GM15510 (cell line): ENCODE data around the gene RPS3.

Experiments
- POLR2A ChIP-seq: IDR thresholded peaks from 3 replicates; pipeline ENCODE4 v1.6.1; 2011; ENCODE audit warnings: borderline replicate concordance; ENCODE audit not compliant: insufficient read length; ENCODE audit errors: extremely low read depth

The RPS3 gene

DNA sequence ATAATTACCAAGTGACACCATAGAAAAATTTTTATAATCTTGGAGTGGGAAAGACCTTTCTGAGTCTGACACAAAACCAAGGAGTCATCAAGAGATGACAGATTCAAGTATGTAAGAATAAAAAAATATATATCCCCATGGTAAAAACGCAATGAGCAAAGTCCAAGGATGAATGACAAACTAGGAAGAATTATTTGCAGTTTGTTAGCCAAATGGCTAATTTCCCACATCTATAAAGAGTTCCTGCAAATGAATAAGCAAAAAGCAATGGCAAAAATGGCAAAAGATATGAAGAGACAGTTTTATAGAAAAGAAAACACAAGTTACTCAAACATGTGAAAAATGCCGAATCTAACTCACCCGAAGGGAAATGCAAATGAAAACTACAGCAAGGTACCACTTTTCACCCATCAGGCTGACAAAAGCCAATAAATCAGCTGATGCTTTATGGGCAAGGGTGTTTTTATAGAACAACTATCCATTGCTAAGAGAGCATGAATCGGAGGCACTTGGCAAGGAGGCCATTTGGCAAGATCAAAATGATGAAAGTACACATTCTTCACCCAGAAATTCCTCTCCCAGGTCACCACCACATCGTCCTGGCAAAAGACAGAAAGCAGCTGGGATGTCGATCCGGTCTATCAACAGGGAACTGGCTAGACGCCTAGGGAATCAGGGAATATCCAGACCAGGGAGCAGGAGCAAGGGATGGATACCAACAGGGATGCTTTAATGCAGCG is 54.8 kb downstream of the RPS3 start:
- no peak for TF ChIP-seq POLR2A

DNA sequence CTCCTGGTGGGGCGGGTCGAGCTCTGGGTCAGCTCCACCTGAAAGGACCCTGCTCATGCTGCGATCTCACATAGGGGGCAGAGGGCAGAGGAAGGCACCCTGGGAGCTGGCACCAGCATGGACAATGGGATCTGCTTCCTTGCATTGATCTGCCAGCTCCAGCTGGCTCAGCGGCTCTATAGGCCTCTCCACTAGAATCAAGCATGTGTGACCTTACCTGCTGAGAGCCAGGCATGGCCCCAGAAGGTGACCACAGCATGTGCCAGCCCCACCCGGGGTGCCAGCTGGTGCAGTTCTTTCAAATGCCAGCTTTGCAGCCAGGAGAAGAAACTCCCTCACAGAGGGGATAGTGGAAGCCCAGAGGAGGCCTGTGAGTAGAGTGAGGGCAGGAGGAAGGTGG is 55.7 kb downstream of the RPS3 start:
- no peak for TF ChIP-seq POLR2A
